SK-N-SH treated with all-trans-retinoic acid at 6 μM for 48 hours (cell line): ENCODE data around the gene CHRNA9.

Experiments used
- ATAC-seq: fragments of 200-7000 bp; cut with Tn5 transposase; 3 replicates; pipeline ENCODE4 v1.9.1; 2020; ENCODE audit warnings: mild to moderate bottlenecking, moderate library complexity
- ARNTL ChIP-seq: fragments of 450-650 bp; formaldehyde crosslinking; IDR thresholded peaks from 2 replicates; pipeline ENCODE4 v1.5.0; 2020; ENCODE audit warnings: low read depth, mild to moderate bottlenecking, moderate library complexity, borderline replicate concordance
- BACH2 ChIP-seq: fragments of 250-450 bp; sonication (Bioruptor Pico); IDR thresholded peaks from 2 replicates; pipeline ENCODE4 v1.9.0; 2021; ENCODE audit warnings: mild to moderate bottlenecking, borderline replicate concordance
- CSDC2 ChIP-seq: fragments of 250-450 bp; sonication (Bioruptor Pico); IDR thresholded peaks from 2 replicates; pipeline ENCODE4 v1.5.0; 2020; ENCODE audit warnings: mild to moderate bottlenecking, moderate library complexity
- ESRRG ChIP-seq: fragments of 250-450 bp; sonication (Bioruptor Pico); IDR thresholded peaks from 2 replicates; pipeline ENCODE4 v1.6.1; 2021; ENCODE audit warnings: mild to moderate bottlenecking
- GLIS3 ChIP-seq: fragments of 250-450 bp; sonication (Bioruptor Pico); IDR thresholded peaks from 2 replicates; pipeline ENCODE4 v1.5.0; 2020; ENCODE audit warnings: mild to moderate bottlenecking, moderate library complexity
- ISL1 ChIP-seq: fragments of 250-450 bp; sonication (Bioruptor Pico); IDR thresholded peaks from 2 replicates; pipeline ENCODE4 v2.1.2; 2022; ENCODE audit warnings: mild to moderate bottlenecking, moderate library complexity
- OSR1 ChIP-seq: fragments of 250-450 bp; sonication (Bioruptor Pico); IDR thresholded peaks from 2 replicates; pipeline ENCODE4 v1.8.0; 2022; ENCODE audit warnings: moderate library complexity, mild to moderate bottlenecking, inconsistent platforms
- PPARA ChIP-seq: fragments of 250-450 bp; sonication (Bioruptor Pico); IDR thresholded peaks from 2 replicates; pipeline ENCODE4 v1.5.0; 2020; ENCODE audit warnings: mild to moderate bottlenecking, borderline replicate concordance
- RARB ChIP-seq: fragments of 250-450 bp; sonication (Bioruptor Pico); IDR thresholded peaks from 2 replicates; pipeline ENCODE4 v1.8.0; 2021; ENCODE audit warnings: mild to moderate bottlenecking, moderate library complexity
- SNAI2 ChIP-seq: fragments of 250-450 bp; sonication (Bioruptor Pico); IDR thresholded peaks from 2 replicates; pipeline ENCODE4 v1.5.0; 2020; ENCODE audit warnings: mild to moderate bottlenecking, moderate library complexity
- TCF4 ChIP-seq: fragments of 250-450 bp; sonication (Bioruptor Pico); IDR thresholded peaks from 2 replicates; pipeline ENCODE4 v1.8.0; 2021; ENCODE audit warnings: mild to moderate bottlenecking, moderate library complexity, borderline replicate concordance
- TOX ChIP-seq: fragments of 250-450 bp; sonication (Bioruptor Pico); IDR thresholded peaks from 2 replicates; pipeline ENCODE4 v1.8.0; 2021; ENCODE audit warnings: mild to moderate bottlenecking, moderate library complexity, borderline replicate concordance
- ZFP3 ChIP-seq: fragments of 250-450 bp; sonication (Bioruptor Pico); IDR thresholded peaks from 2 replicates; pipeline ENCODE4 v1.5.0; 2020; ENCODE audit warnings: mild to moderate bottlenecking, moderate library complexity
- ZFP30 ChIP-seq: fragments of 450-650 bp; formaldehyde crosslinking; IDR thresholded peaks from 2 replicates; pipeline ENCODE4 v1.5.0; 2022; ENCODE audit warnings: mild to moderate bottlenecking, moderate library complexity
- ZNF565 ChIP-seq: fragments of 450-650 bp; formaldehyde crosslinking; conservative IDR thresholded peaks from 2 replicates; pipeline ENCODE4 v1.5.0; 2020; ENCODE audit warnings: low read depth, mild to moderate bottlenecking, moderate library complexity
- ZNF70 ChIP-seq: fragments of 450-650 bp; formaldehyde crosslinking; IDR thresholded peaks from 2 replicates; pipeline ENCODE4 v1.5.0; 2020; ENCODE audit warnings: mild to moderate bottlenecking, moderate library complexity
- ZNF8 ChIP-seq: fragments of 450-650 bp; formaldehyde crosslinking; IDR thresholded peaks from 2 replicates; pipeline ENCODE4 v1.5.0; 2020; ENCODE audit warnings: mild to moderate bottlenecking, moderate library complexity
- TF ChIP-seq, protein P1 (sequence below): fragments of 250-450 bp; sonication (Bioruptor Pico); IDR thresholded peaks from 2 replicates; pipeline ENCODE4 v1.8.0; 2020; ENCODE audit warnings: mild to moderate bottlenecking, moderate library complexity, borderline replicate concordance
- TF ChIP-seq, protein P2 (sequence below): fragments of 250-450 bp; sonication (Bioruptor Pico); IDR thresholded peaks from 2 replicates; pipeline ENCODE4 v1.8.0; 2021; ENCODE audit warnings: low read depth, mild to moderate bottlenecking, moderate library complexity, borderline replicate concordance
- TF ChIP-seq, protein P3 (sequence below): fragments of 250-450 bp; sonication (Bioruptor Pico); IDR thresholded peaks from 2 replicates; pipeline ENCODE4 v1.5.1; 2021; ENCODE audit warnings: mild to moderate bottlenecking, moderate library complexity
- TF ChIP-seq, protein P4 (sequence below): fragments of 250-450 bp; sonication (Bioruptor Pico); IDR thresholded peaks from 2 replicates; pipeline ENCODE4 v1.5.1; 2020; ENCODE audit warnings: low read depth, mild to moderate bottlenecking, moderate library complexity
- TF ChIP-seq, protein P5 (sequence below): fragments of 250-450 bp; sonication (Bioruptor Pico); IDR thresholded peaks from 2 replicates; pipeline ENCODE4 v1.5.0; 2020; ENCODE audit warnings: mild to moderate bottlenecking, moderate library complexity

CHRNA9 gene

DNA sequence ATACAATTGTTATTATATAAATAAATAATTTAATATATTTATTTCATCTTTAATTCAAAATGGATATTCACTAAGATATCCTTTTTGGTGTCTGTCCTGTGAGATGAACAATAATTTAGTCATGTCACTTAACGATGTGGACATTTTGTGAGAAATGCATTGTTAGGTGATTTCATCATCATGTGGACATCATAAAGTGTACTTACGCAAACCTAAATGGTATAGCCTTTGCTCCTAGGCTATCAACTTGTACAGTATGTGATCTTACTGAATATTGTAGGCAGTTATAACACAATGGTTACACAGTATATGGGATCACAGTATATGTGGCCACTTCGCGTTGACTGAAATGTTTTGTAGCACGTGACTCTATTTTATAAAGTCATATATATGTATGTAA is 20.2 kb upstream of the CHRNA9 start:
- ATAC-seq, result no peak
- TF ChIP-seq SNAI2 (CRISPR knock-in tag), result no peak
- no peak for TF ChIP-seq ZFP30
- TF ChIP-seq PPARA (CRISPR knock-in tag), result no peak
- TF ChIP-seq ZNF70, result no peak
- TF ChIP-seq, protein P1, sequence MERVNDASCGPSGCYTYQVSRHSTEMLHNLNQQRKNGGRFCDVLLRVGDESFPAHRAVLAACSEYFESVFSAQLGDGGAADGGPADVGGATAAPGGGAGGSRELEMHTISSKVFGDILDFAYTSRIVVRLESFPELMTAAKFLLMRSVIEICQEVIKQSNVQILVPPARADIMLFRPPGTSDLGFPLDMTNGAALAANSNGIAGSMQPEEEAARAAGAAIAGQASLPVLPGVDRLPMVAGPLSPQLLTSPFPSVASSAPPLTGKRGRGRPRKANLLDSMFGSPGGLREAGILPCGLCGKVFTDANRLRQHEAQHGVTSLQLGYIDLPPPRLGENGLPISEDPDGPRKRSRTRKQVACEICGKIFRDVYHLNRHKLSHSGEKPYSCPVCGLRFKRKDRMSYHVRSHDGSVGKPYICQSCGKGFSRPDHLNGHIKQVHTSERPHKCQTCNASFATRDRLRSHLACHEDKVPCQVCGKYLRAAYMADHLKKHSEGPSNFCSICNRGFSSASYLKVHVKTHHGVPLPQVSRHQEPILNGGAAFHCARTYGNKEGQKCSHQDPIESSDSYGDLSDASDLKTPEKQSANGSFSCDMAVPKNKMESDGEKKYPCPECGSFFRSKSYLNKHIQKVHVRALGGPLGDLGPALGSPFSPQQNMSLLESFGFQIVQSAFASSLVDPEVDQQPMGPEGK (CRISPR knock-in tag), result no peak
- no peak for TF ChIP-seq ARNTL (CRISPR knock-in tag)
- no peak for TF ChIP-seq TCF4 (CRISPR knock-in tag)
- no peak for TF ChIP-seq GLIS3 (CRISPR knock-in tag)
- TF ChIP-seq ISL1 (CRISPR knock-in tag), result no peak
- no peak for TF ChIP-seq OSR1
- TF ChIP-seq BACH2 (CRISPR knock-in tag), result no peak
- TF ChIP-seq, protein P2, sequence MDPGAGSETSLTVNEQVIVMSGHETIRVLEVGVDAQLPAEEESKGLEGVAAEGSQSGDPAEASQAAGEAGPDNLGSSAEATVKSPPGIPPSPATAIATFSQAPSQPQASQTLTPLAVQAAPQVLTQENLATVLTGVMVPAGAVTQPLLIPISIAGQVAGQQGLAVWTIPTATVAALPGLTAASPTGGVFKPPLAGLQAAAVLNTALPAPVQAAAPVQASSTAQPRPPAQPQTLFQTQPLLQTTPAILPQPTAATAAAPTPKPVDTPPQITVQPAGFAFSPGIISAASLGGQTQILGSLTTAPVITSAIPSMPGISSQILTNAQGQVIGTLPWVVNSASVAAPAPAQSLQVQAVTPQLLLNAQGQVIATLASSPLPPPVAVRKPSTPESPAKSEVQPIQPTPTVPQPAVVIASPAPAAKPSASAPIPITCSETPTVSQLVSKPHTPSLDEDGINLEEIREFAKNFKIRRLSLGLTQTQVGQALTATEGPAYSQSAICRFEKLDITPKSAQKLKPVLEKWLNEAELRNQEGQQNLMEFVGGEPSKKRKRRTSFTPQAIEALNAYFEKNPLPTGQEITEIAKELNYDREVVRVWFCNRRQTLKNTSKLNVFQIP (CRISPR knock-in tag), result no peak
- no peak for TF ChIP-seq CSDC2 (CRISPR knock-in tag)
- TF ChIP-seq RARB (CRISPR knock-in tag), result no peak
- TF ChIP-seq, all 23 proteins: peak for 0

DNA sequence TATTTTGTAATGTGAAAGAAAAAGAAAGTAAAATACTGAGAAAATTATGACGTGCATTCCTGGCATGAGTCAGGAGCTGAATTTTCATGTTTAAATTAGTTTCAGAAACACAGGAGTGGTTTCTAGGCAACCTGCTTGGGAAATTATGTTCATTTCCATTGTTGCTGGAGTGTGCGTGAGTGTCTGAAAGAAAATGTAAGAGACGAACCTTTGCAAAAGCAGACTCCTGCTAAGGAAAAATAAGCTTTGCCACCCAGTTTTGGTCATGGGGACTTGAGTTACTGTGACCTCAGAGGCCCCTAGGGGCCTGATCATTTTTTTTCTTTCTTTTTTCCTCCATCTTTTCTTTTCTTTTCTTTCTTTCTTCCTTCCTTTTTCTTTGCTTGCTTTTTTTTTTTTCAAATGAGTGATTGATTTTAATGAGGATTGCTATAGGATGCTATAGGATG is 18.8 kb upstream of the CHRNA9 start:
- TF ChIP-seq PPARA (CRISPR knock-in tag) (no peak), TCF4 (CRISPR knock-in tag) (no peak), ARNTL (CRISPR knock-in tag) (no peak), TOX (CRISPR knock-in tag) (no peak), ZNF8 (CRISPR knock-in tag) (no peak), ESRRG (no peak), ZNF565 (CRISPR knock-in tag) (no peak), ZFP3 (CRISPR knock-in tag) (no peak), ZNF70 (no peak), ZFP30 (no peak), SNAI2 (CRISPR knock-in tag) (no peak), OSR1 (no peak), GLIS3 (CRISPR knock-in tag) (no peak)
- TF ChIP-seq, protein P3, sequence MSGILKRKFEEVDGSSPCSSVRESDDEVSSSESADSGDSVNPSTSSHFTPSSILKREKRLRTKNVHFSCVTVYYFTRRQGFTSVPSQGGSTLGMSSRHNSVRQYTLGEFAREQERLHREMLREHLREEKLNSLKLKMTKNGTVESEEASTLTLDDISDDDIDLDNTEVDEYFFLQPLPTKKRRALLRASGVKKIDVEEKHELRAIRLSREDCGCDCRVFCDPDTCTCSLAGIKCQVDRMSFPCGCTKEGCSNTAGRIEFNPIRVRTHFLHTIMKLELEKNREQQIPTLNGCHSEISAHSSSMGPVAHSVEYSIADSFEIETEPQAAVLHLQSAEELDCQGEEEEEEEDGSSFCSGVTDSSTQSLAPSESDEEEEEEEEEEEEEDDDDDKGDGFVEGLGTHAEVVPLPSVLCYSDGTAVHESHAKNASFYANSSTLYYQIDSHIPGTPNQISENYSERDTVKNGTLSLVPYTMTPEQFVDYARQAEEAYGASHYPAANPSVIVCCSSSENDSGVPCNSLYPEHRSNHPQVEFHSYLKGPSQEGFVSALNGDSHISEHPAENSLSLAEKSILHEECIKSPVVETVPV, result no peak
- TF ChIP-seq, protein P2 (CRISPR knock-in tag), result no peak
- TF ChIP-seq, protein P4, sequence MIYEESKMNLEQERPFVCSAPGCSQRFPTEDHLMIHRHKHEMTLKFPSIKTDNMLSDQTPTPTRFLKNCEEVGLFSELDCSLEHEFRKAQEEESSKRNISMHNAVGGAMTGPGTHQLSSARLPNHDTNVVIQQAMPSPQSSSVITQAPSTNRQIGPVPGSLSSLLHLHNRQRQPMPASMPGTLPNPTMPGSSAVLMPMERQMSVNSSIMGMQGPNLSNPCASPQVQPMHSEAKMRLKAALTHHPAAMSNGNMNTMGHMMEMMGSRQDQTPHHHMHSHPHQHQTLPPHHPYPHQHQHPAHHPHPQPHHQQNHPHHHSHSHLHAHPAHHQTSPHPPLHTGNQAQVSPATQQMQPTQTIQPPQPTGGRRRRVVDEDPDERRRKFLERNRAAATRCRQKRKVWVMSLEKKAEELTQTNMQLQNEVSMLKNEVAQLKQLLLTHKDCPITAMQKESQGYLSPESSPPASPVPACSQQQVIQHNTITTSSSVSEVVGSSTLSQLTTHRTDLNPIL (CRISPR knock-in tag), result no peak
- TF ChIP-seq, protein P5, sequence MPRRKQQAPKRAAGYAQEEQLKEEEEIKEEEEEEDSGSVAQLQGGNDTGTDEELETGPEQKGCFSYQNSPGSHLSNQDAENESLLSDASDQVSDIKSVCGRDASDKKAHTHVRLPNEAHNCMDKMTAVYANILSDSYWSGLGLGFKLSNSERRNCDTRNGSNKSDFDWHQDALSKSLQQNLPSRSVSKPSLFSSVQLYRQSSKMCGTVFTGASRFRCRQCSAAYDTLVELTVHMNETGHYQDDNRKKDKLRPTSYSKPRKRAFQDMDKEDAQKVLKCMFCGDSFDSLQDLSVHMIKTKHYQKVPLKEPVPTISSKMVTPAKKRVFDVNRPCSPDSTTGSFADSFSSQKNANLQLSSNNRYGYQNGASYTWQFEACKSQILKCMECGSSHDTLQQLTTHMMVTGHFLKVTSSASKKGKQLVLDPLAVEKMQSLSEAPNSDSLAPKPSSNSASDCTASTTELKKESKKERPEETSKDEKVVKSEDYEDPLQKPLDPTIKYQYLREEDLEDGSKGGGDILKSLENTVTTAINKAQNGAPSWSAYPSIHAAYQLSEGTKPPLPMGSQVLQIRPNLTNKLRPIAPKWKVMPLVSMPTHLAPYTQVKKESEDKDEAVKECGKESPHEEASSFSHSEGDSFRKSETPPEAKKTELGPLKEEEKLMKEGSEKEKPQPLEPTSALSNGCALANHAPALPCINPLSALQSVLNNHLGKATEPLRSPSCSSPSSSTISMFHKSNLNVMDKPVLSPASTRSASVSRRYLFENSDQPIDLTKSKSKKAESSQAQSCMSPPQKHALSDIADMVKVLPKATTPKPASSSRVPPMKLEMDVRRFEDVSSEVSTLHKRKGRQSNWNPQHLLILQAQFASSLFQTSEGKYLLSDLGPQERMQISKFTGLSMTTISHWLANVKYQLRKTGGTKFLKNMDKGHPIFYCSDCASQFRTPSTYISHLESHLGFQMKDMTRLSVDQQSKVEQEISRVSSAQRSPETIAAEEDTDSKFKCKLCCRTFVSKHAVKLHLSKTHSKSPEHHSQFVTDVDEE (CRISPR knock-in tag), result no peak
- TF ChIP-seq, all 23 proteins: peak for 0
- ATAC-seq, result peak; percentile 81
